ENCODE data around the gene PPP1R13L.

GRCh38 chr19:45451850-45452387 is 47.0 kb upstream of the PPP1R13L start:
- TF ChIP-seq POLR2A (IDR thresholded peaks at IDR 0.05; ENCODE audit: low read length) (no peak), GATA1 (IDR thresholded peaks at IDR 0.05; ENCODE audit: low read depth, low read length) (no peak)

All from erythroblast (primary cell).